ENCODE data around the gene PTPRT. TPM values are rescaled to one million over a fixed set of nuclear protein-coding genes. Genes with fewer than 3 reads are reported as not detected.

The PTPRT gene
- total RNA-seq (2021; ENCODE audit: unreplicated experiment) (not detected), Bru-seq, nascent RNA (percentile 0 among the genes with signal in this experiment), BruChase-seq, experiment 1, labeled RNA remaining after a 6-hour chase (percentile 0 among the genes with signal in this experiment), BruChase-seq, experiment 2, labeled RNA remaining after a 2-hour chase (percentile 0 among the genes with signal in this experiment)
- not detected in 2 replicates for polyA plus RNA-seq (2012)
- long read RNA-seq = 0 reads

DNA sequence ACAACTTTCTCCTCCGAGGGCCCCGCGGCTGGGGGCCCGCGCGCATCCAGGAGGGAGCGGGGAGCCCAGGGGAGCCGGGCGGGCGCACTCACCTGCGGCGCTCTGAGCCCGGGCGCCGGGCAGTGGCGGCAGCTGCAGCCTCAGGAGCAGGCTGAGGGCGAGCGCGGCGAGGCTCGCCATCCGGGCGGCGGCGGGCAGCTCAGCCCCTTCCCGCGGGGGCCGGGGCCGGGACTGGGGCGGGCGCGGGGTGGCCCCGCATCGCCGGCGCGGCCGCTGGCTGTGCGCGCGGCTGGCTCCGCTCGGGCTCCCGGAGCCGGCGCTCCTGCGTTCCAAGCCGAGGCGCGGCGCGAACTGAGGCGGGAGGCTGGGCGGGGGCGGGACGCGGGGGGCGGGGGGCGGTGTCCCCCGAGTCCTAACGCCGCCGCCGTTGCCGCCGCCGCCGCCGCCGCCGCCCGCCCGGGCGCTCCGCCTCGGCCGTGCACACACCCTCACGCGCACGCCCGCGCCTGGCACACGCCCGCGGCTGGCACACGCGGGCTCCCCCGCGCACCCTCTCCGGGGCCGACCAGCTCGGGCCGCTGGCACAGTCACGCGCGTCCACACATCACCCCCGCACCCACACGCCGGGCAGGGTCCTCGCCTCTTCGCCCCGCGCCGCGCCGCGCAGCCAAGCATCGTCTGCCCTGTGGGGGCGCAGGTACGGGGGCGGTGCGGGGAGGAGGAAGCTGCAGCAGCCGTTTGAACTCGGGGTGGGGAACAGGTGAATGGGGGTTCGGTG is at the start of gene PTPRT:
TSS of gene PTPRT (minus strand) at position 353 of the 778 bp plus-strand sequence. CDS start at position 180, 173 bp downstream.
- no TSS peak for BruUV-seq (replicated peaks)
- Histone ChIP-seq H3K4me3 (replicated peaks in 1 of 2; ENCODE audit: low read depth in 1 of 2, low read length in 2 of 2) (no peak within 1 kb of the TSS), H3K27me3 (ENCODE audit: insufficient read depth, low read length) (no peaks in the 10 kb centered on the region; the same call in 1 of the 2 replicates), H3K9me2 (ENCODE audit: insufficient read depth) (no peaks in the 10 kb centered on the region), H4K20me1 (ENCODE audit: insufficient read depth) (no peaks in the 10 kb centered on the region), H3K4me1 (ENCODE audit: control insufficient read depth in 1 of 2, insufficient read depth in 2 of 2, low read length in 2 of 2) (no peaks in the 10 kb centered on the region), H2AFZ (ENCODE audit: low read depth, low read length, poor library complexity, severe bottlenecking) (no peak within 1 kb of the TSS), H3K36me3 (ENCODE audit: control insufficient read depth in 1 of 2, insufficient read depth in 2 of 2, low read length in 2 of 2) (no peaks in the 10 kb centered on the region), H3K9ac (ENCODE audit: low read length) (no peak within 1 kb of the TSS), H3K9me3 (ENCODE audit: control insufficient read depth in 1 of 2, insufficient read depth in 1 of 2, low read depth in 1 of 2, low read length in 2 of 2) (no peaks in the 10 kb centered on the region), H3K79me2 (ENCODE audit: insufficient read depth, low read length) (no peaks in the 10 kb centered on the region), H3K27ac (ENCODE audit: low read depth, low read length) (no peak within 1 kb of the TSS), H3K4me2 (ENCODE audit: low read length) (no peak within 1 kb of the TSS)
- intact Hi-C loops (cut with micrococcal nuclease) = loop anchor here (5.0 kb wide), 1 partner anchor 218 kb away; no protein-coding TSS in a partner anchor
- ChIA-PET RAD21 (ENCODE audit: low non-redundant PET in 1 of 2, low total read pairs in 2 of 2, uncharacterized antibody in 2 of 2, unreplicated experiment in 2 of 2) (no interaction called here), CTCF (interaction anchor here (0.7 kb wide), 1 partner anchor 219 kb away, joined by 4 read pairs; no protein-coding TSS in a partner anchor), POLR2A (no interaction called here)
- DNase-seq (ENCODE audit: low read depth, low spot score) = no peak
- ATAC-seq = no peak
- TF ChIP-seq EZH2phosphoT487 (IDR thresholded peaks at IDR 0.05; ENCODE audit: borderline replicate concordance) (no peak), YY1 (IDR thresholded peaks at IDR 0.05; ENCODE audit: extremely low read depth, insufficient replicate concordance, low read depth, low read length) (no peak), TCF7L2 (IDR thresholded peaks at IDR 0.05; ENCODE audit: borderline replicate concordance, extremely low read depth, insufficient read depth, insufficient read length) (no peak), JUND (IDR thresholded peaks at IDR 0.05) (no peak), RAD21 (IDR thresholded peaks at IDR 0.05; ENCODE audit: low read depth) (no peak)

DNA sequence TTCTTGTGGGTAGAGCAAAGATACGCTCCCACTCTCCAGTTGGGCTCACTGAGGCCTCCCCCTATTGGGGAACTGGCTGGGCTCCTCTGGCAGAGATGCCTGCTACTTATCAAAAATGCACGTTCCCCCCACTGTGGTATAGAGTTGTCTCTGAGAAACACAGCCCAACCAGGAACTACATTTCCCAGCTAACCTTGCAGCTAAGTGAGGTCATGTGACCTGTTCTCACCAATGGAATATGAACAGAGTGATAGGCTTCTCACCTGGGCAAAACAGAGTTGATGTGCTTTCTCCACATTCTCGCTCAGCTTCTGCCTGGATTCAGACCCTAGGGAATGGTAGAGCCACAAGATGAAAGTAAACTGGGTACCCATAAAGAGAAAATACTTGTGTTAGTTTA is 49.1 kb upstream of the PTPRT start:
- POLR2A ChIA-PET = no interaction called here
- Histone ChIP-seq H2AFZ (ENCODE audit: low read depth, low read length, poor library complexity, severe bottlenecking) (no peak overlapping the region), H3K4me3 (replicated peaks in 1 of 2; ENCODE audit: low read depth in 1 of 2, low read length in 2 of 2) (no peak overlapping the region), H3K27ac (ENCODE audit: low read depth, low read length) (no peak overlapping the region), H3K36me3 (ENCODE audit: control insufficient read depth in 1 of 2, insufficient read depth in 2 of 2, low read length in 2 of 2) (no peaks in the 10 kb centered on the region), H3K4me2 (ENCODE audit: low read length) (no peak overlapping the region), H3K9me2 (ENCODE audit: insufficient read depth) (no peaks in the 10 kb centered on the region), H3K9ac (ENCODE audit: low read length) (no peak overlapping the region), H3K4me1 (ENCODE audit: control insufficient read depth in 1 of 2, insufficient read depth in 2 of 2, low read length in 2 of 2) (no peaks in the 10 kb centered on the region), H3K79me2 (ENCODE audit: insufficient read depth, low read length) (no peaks in the 10 kb centered on the region), H4K20me1 (ENCODE audit: insufficient read depth) (no peaks in the 10 kb centered on the region), H3K27me3 (ENCODE audit: insufficient read depth, low read length) (peaks cover 48% of the 10 kb centered on the region), H3K9me3 (ENCODE audit: control insufficient read depth in 1 of 2, insufficient read depth in 1 of 2, low read depth in 1 of 2, low read length in 2 of 2) (no peaks in the 10 kb centered on the region)
- RAD21 ChIA-PET (ENCODE audit: low non-redundant PET in 1 of 2, low total read pairs in 2 of 2, uncharacterized antibody in 2 of 2, unreplicated experiment in 2 of 2) = no interaction called here
- no TSS peak for BruUV-seq (replicated peaks)
- intact Hi-C loops (cut with micrococcal nuclease) = no loop called here
- peak; percentile 33 for DNase-seq (ENCODE audit: low read depth, low spot score)
- peak; percentile 78 for ATAC-seq
- CTCF ChIA-PET = no interaction called here
- TF ChIP-seq YY1 (IDR thresholded peaks at IDR 0.05; ENCODE audit: extremely low read depth, insufficient replicate concordance, low read depth, low read length) (no peak), EZH2 (IDR thresholded peaks at IDR 0.05) (no peak), TCF7L2 (IDR thresholded peaks at IDR 0.05; ENCODE audit: borderline replicate concordance, extremely low read depth, insufficient read depth, insufficient read length) (no peak), SRF (IDR thresholded peaks at IDR 0.05; ENCODE audit: low read depth) (no peak), RAD21 (IDR thresholded peaks at IDR 0.05; ENCODE audit: low read depth) (no peak), EGR1 (IDR thresholded peaks at IDR 0.05; ENCODE audit: low read depth) (no peak), POLR2A (IDR thresholded peaks at IDR 0.05; ENCODE audit: borderline replicate concordance, extremely low read depth, insufficient read depth, insufficient read length) (no peak), ZFX (IDR thresholded peaks at IDR 0.05) (no peak), SIN3A (IDR thresholded peaks at IDR 0.05; ENCODE audit: low read depth) (no peak), ELF1 (IDR thresholded peaks at IDR 0.05; ENCODE audit: borderline replicate concordance, low read depth) (no peak), ZNF274 (IDR thresholded peaks at IDR 0.05; ENCODE audit: low read depth, low read length) (no peak), CEBPB (IDR thresholded peaks at IDR 0.05; ENCODE audit: low read depth) (no peak)
- TF ChIP-seq, protein P1, sequence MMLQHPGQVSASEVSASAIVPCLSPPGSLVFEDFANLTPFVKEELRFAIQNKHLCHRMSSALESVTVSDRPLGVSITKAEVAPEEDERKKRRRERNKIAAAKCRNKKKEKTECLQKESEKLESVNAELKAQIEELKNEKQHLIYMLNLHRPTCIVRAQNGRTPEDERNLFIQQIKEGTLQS (IDR thresholded peaks at IDR 0.05) = no peak
- TF ChIP-seq, protein P2, sequence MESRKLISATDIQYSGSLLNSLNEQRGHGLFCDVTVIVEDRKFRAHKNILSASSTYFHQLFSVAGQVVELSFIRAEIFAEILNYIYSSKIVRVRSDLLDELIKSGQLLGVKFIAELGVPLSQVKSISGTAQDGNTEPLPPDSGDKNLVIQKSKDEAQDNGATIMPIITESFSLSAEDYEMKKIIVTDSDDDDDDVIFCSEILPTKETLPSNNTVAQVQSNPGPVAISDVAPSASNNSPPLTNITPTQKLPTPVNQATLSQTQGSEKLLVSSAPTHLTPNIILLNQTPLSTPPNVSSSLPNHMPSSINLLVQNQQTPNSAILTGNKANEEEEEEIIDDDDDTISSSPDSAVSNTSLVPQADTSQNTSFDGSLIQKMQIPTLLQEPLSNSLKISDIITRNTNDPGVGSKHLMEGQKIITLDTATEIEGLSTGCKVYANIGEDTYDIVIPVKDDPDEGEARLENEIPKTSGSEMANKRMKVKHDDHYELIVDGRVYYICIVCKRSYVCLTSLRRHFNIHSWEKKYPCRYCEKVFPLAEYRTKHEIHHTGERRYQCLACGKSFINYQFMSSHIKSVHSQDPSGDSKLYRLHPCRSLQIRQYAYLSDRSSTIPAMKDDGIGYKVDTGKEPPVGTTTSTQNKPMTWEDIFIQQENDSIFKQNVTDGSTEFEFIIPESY (IDR thresholded peaks at IDR 0.05; ENCODE audit: extremely low read depth, insufficient replicate concordance, low read length) = no peak
- TF ChIP-seq, protein P3, sequence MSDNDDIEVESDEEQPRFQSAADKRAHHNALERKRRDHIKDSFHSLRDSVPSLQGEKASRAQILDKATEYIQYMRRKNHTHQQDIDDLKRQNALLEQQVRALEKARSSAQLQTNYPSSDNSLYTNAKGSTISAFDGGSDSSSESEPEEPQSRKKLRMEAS (IDR thresholded peaks at IDR 0.05) = no peak

Measured in HCT116 (cell line).